H9 (cell line): ENCODE data around the gene BHLHE40. TPM values are rescaled to one million over a fixed set of nuclear protein-coding genes. Genes with fewer than 3 reads are reported as not detected.

ENCODE experiments used
- DNase-seq: peaks from one replicate; pipeline ENCODE4 v3.0.0-alpha.2; 2017
- H2AFZ ChIP-seq: one replicate; pipeline ENCODE4 v1.6.1; 2013; ENCODE audit warnings: mild to moderate bottlenecking, low read length, control low read depth, moderate library complexity
- H2AK5ac ChIP-seq: 2 replicates; pipeline ENCODE4 v1.6.1; 2013; ENCODE audit warnings: low read length, control low read depth, mixed read lengths; ENCODE audit not compliant: insufficient read length
- H2BK120ac ChIP-seq: one replicate; pipeline ENCODE4 v1.6.1; 2013; ENCODE audit warnings: low read depth, mild to moderate bottlenecking, low read length, control low read depth, inconsistent platforms; ENCODE audit not compliant: poor library complexity, severe bottlenecking
- H2BK12ac ChIP-seq: 2 replicates; pipeline ENCODE4 v1.6.1; 2013; ENCODE audit warnings: low read length, control low read depth, mixed read lengths, low read depth; ENCODE audit not compliant: insufficient read length
- H2BK15ac ChIP-seq: 2 replicates; pipeline ENCODE4 v1.6.1; 2013; ENCODE audit warnings: low read depth, low read length, control low read depth
- H2BK20ac ChIP-seq: one replicate; pipeline ENCODE4 v1.6.1; 2013; ENCODE audit warnings: low read depth, mild to moderate bottlenecking, low read length, control low read depth, inconsistent platforms; ENCODE audit not compliant: poor library complexity, severe bottlenecking
- H2BK5ac ChIP-seq: 2 replicates; pipeline ENCODE4 v1.6.1; 2013; ENCODE audit warnings: low read length, control low read depth, mixed read lengths; ENCODE audit not compliant: insufficient read length
- H3K14ac ChIP-seq: 2 replicates; pipeline ENCODE4 v1.6.1; 2013; ENCODE audit warnings: low read length, control low read depth; ENCODE audit not compliant: insufficient read depth
- H3K18ac ChIP-seq: 2 replicates; pipeline ENCODE4 v1.6.1; 2013; ENCODE audit warnings: low read depth, mild to moderate bottlenecking, mixed read lengths, low read length, control low read depth; ENCODE audit not compliant: insufficient read length
- H3K23ac ChIP-seq: 2 replicates; pipeline ENCODE4 v1.6.1; 2013; ENCODE audit warnings: low read length, control low read depth, mixed read lengths, low read depth; ENCODE audit not compliant: insufficient read length
- H3K23me2 ChIP-seq: 2 replicates; pipeline ENCODE4 v1.6.1; 2013; ENCODE audit warnings: low read depth, mild to moderate bottlenecking, mixed read lengths, low read length, control low read depth; ENCODE audit not compliant: insufficient read length, poor library complexity, severe bottlenecking
- H3K27ac ChIP-seq: 2 replicates; pipeline ENCODE4 v1.5.1; 2013; ENCODE audit warnings: low read length, control low read depth, mixed read lengths, low read depth; ENCODE audit not compliant: insufficient read length
- H3K27me3 ChIP-seq: 2 replicates; pipeline ENCODE4 v1.6.1; 2013; ENCODE audit warnings: low read length, control low read depth, inconsistent platforms; ENCODE audit not compliant: insufficient read depth
- H3K4ac ChIP-seq: 2 replicates; pipeline ENCODE4 v1.6.1; 2013; ENCODE audit warnings: low read depth, mild to moderate bottlenecking, control low read depth, inconsistent platforms, low read length, moderate library complexity
- H3K4me1 ChIP-seq: 2 replicates; pipeline ENCODE4 v1.6.1; 2013; ENCODE audit warnings: low read length, control low read depth, inconsistent platforms; ENCODE audit not compliant: insufficient read depth
- H3K4me2 ChIP-seq: 2 replicates; pipeline ENCODE4 v1.6.1; 2013; ENCODE audit warnings: low read length, control low read depth, mixed read lengths; ENCODE audit not compliant: insufficient read length, insufficient read depth
- H3K56ac ChIP-seq: 2 replicates; pipeline ENCODE4 v1.6.1; 2013; ENCODE audit warnings: low read depth, mild to moderate bottlenecking, mixed read lengths, low read length, control low read depth; ENCODE audit not compliant: insufficient read length
- H3K79me1 ChIP-seq: 2 replicates; pipeline ENCODE4 v1.6.1; 2013; ENCODE audit warnings: low read depth, mild to moderate bottlenecking, moderate library complexity, low read length, control low read depth, inconsistent platforms; ENCODE audit not compliant: insufficient read depth, poor library complexity, severe bottlenecking
- H3K79me2 ChIP-seq: 2 replicates; pipeline ENCODE4 v1.6.1; 2013; ENCODE audit warnings: low read length, control low read depth, inconsistent platforms; ENCODE audit not compliant: insufficient read depth
- H3K9ac ChIP-seq: 2 replicates; pipeline ENCODE4 v1.6.1; 2013; ENCODE audit warnings: low read length, control low read depth, mixed read lengths; ENCODE audit not compliant: insufficient read length; ENCODE audit errors: extremely low read depth
- H3K9me3 ChIP-seq: one replicate; pipeline ENCODE4 v1.6.1; 2013; ENCODE audit warnings: low read depth, low read length, inconsistent platforms; ENCODE audit not compliant: control insufficient read depth
- H3T11ph ChIP-seq: one replicate; pipeline ENCODE4 v1.6.1; 2013; ENCODE audit warnings: mild to moderate bottlenecking, low read length, control low read depth, inconsistent platforms
- H4K20me1 ChIP-seq: one replicate; pipeline ENCODE4 v1.6.1; 2013; ENCODE audit not compliant: control insufficient read depth, insufficient read length, insufficient read depth
- H4K5ac ChIP-seq: 2 replicates; pipeline ENCODE4 v1.6.1; 2013; ENCODE audit warnings: low read depth, mild to moderate bottlenecking, mixed read lengths, low read length, control low read depth; ENCODE audit not compliant: insufficient read length
- H4K8ac ChIP-seq: replicated peaks from 2 replicates; pipeline ENCODE4 v1.6.1; 2013; ENCODE audit warnings: low read length, control low read depth, mixed read lengths, low read depth; ENCODE audit not compliant: insufficient read length
- H4K91ac ChIP-seq: 2 replicates; pipeline ENCODE4 v1.6.1; 2013; ENCODE audit warnings: low read depth, mild to moderate bottlenecking, moderate library complexity, mixed read lengths, low read length, control low read depth; ENCODE audit not compliant: insufficient read length
- H3K27ac Mint-ChIP-seq, 3 experiments: 2 replicates in 2 of 3; 3 replicates in 1 of 3; pipeline ENCODE4 v1.8.0; 2020 to 2021; ENCODE audit warnings: mixed read lengths in 3 of 3, mild to moderate bottlenecking in 1 of 3, moderate library complexity in 1 of 3
- H3K27me3 Mint-ChIP-seq: 2 replicates; pipeline ENCODE4 v1.8.0; 2021; ENCODE audit warnings: low read depth, mild to moderate bottlenecking, moderate library complexity, mixed read lengths
- H3K36me3 Mint-ChIP-seq, 3 experiments: 2 replicates in 2 of 3; 3 replicates in 1 of 3; pipeline ENCODE4 v1.8.0; 2020 to 2021; ENCODE audit warnings: low read depth in 3 of 3, mixed read lengths in 3 of 3; ENCODE audit not compliant: insufficient read depth in 1 of 3
- H3K4me1 Mint-ChIP-seq, 2 experiments: 2 replicates each; pipeline ENCODE4 v1.8.0; 2020; ENCODE audit warnings: mixed read lengths in 2 of 2
- H3K4me3 Mint-ChIP-seq, 2 experiments: 2 replicates in 1 of 2; 3 replicates in 1 of 2; pipeline ENCODE4 v1.8.0; 2020 to 2021; ENCODE audit warnings: mild to moderate bottlenecking in 2 of 2, mixed read lengths in 2 of 2, moderate library complexity in 1 of 2
- H3K9me3 Mint-ChIP-seq, 2 experiments: 2 replicates in 1 of 2; 3 replicates in 1 of 2; pipeline ENCODE4 v1.8.0; 2020; ENCODE audit warnings: mild to moderate bottlenecking in 2 of 2, mixed read lengths in 2 of 2, moderate library complexity in 1 of 2
- WGBS: extraction: QIAGEN DNeasy Blood & Tissue Kit; methylation state at CpG from one replicate; pipeline ENCODE4 v1.1.7; 2013; ENCODE audit warnings: missing lambda C conversion rate, low lambda C conversion rate, mixed read lengths; ENCODE audit not compliant: insufficient read length; ENCODE audit errors: extremely low coverage; 5-methylcytosine and 5-hydroxymethylcytosine counted together
- total RNA-seq: library from RNA; stranded (reverse); gene quantifications from 2 replicates; pipeline ENCODE4 v1.2.1, GENCODE V29; 2021
- TF ChIP-seq, protein P1 (sequence below): fragments of 200-600 bp; sonication (generic); conservative IDR thresholded peaks from 3 replicates; pipeline ENCODE4 v1.8.0; 2021; ENCODE audit warnings: antibody characterized with exemption, mild to moderate bottlenecking

The BHLHE40 gene
- total RNA-seq, 1 experiment from 2014 or later: 4.1 TPM

- Histone ChIP-seq H3K14ac (no peak overlapping the region), H3K4ac (no peak overlapping the region), H3K56ac (no peak overlapping the region), H3K27me3 (no peaks in the 10 kb centered on the region), H3K18ac (no peak overlapping the region), H2AK5ac (no peak overlapping the region), H3K4me2 (no peak overlapping the region), H3K23ac (no peak overlapping the region), H4K8ac (no peak overlapping the region), H2BK20ac (no peak overlapping the region), H3K9ac (no peak overlapping the region), H2AFZ (no peak overlapping the region), H4K5ac (no peak overlapping the region), H4K20me1 (peaks cover 2% of the 10 kb centered on the region), H2BK5ac (no peak overlapping the region), H2BK15ac (no peak overlapping the region; the same call in 1 of the 2 replicates), H3K23me2 (no peaks in the 10 kb centered on the region), H2BK120ac (peak overlapping the region; percentile 14), H3T11ph (no peak overlapping the region), H3K4me1 (no peaks in the 10 kb centered on the region), H3K79me2 (no peaks in the 10 kb centered on the region), H2BK12ac (no peak overlapping the region), H3K79me1 (no peaks in the 10 kb centered on the region), H4K91ac (no peak overlapping the region), H3K9me3 (no peaks in the 10 kb centered on the region), H3K27ac (no peak overlapping the region)
- Mint-ChIP-seq H3K4me1 (peaks cover 8 to 11% of the 10 kb centered on the region in 2 experiments), H3K36me3 (no peaks in the 10 kb centered on the region), H3K4me3 (no peak overlapping the region), H3K27ac (no peak overlapping the region; a peak in 1 of 7 replicates), H3K27me3 (no peaks in the 10 kb centered on the region; the same call in 1 of the 2 replicates), H3K9me3 (no peaks in the 10 kb centered on the region)
- WGBS: no CpG with 5 or more reads among the region's 17 CpGs
- no peak for DNase-seq
- TF ChIP-seq, protein P1, sequence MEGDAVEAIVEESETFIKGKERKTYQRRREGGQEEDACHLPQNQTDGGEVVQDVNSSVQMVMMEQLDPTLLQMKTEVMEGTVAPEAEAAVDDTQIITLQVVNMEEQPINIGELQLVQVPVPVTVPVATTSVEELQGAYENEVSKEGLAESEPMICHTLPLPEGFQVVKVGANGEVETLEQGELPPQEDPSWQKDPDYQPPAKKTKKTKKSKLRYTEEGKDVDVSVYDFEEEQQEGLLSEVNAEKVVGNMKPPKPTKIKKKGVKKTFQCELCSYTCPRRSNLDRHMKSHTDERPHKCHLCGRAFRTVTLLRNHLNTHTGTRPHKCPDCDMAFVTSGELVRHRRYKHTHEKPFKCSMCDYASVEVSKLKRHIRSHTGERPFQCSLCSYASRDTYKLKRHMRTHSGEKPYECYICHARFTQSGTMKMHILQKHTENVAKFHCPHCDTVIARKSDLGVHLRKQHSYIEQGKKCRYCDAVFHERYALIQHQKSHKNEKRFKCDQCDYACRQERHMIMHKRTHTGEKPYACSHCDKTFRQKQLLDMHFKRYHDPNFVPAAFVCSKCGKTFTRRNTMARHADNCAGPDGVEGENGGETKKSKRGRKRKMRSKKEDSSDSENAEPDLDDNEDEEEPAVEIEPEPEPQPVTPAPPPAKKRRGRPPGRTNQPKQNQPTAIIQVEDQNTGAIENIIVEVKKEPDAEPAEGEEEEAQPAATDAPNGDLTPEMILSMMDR: no peak
These were observed 42.2 kb downstream of the BHLHE40 start for GRCh38 chr3:5021116-5022092.
